HepG2 (cell line): ENCODE data around the gene COMMD3. TPM values are rescaled to one million over a fixed set of nuclear protein-coding genes. Genes with fewer than 3 reads are reported as not detected.

Source experiments
- ARID3A ChIP-seq: IDR thresholded peaks from 2 replicates; pipeline ENCODE4 v1.6.1; 2012; ENCODE audit warnings: low read depth, low read length, improper control_type of control experiment
- DRAP1 ChIP-seq: IDR thresholded peaks from 2 replicates; pipeline ENCODE4 v1.6.1; 2016; ENCODE audit warnings: missing genetic modification reagents, missing compliant biosample characterization
- ELK4 ChIP-seq: sonication (generic); formaldehyde crosslinking; IDR thresholded peaks from 2 replicates; pipeline ENCODE4 v1.9.0; 2021; ENCODE audit warnings: missing genetic modification reagents, borderline replicate concordance
- HIVEP1 ChIP-seq: sonication (generic); formaldehyde crosslinking; IDR thresholded peaks from 2 replicates; pipeline ENCODE4 v1.4.0; 2020; ENCODE audit warnings: mild to moderate bottlenecking, missing genetic modification reagents
- MXD4 ChIP-seq: IDR thresholded peaks from 2 replicates; pipeline ENCODE4 v1.6.1; 2016; ENCODE audit warnings: mild to moderate bottlenecking, missing biosample characterization, missing genetic modification reagents
- NFE2L1 ChIP-seq: sonication (generic); formaldehyde crosslinking; IDR thresholded peaks from 2 replicates; pipeline ENCODE4 v1.4.0; 2020; ENCODE audit warnings: missing genetic modification reagents, mild to moderate bottlenecking, borderline replicate concordance
- STAT6 ChIP-seq: sonication (generic); formaldehyde crosslinking; IDR thresholded peaks from 2 replicates; pipeline ENCODE4 v1.4.0; 2020; ENCODE audit warnings: missing genetic modification reagents, mild to moderate bottlenecking, borderline replicate concordance
- THAP11 ChIP-seq: IDR thresholded peaks from 2 replicates; pipeline ENCODE4 v1.6.1; 2016; ENCODE audit warnings: missing biosample characterization, missing genetic modification reagents
- YEATS4 ChIP-seq: sonication (generic); formaldehyde crosslinking; IDR thresholded peaks from 2 replicates; pipeline ENCODE4 v1.4.0; 2020; ENCODE audit warnings: missing genetic modification reagents, borderline replicate concordance
- ZBTB2 ChIP-seq: sonication (generic); formaldehyde crosslinking; IDR thresholded peaks from 2 replicates; pipeline ENCODE4 v1.8.0; 2022; ENCODE audit warnings: low read depth, missing genetic modification reagents
- ZBTB42 ChIP-seq: sonication (generic); formaldehyde crosslinking; IDR thresholded peaks from 2 replicates; pipeline ENCODE4 v1.5.0; 2020; ENCODE audit warnings: mild to moderate bottlenecking, missing genetic modification reagents
- ZFP90 ChIP-seq: sonication (generic); formaldehyde crosslinking; IDR thresholded peaks from 2 replicates; pipeline ENCODE4 v1.8.0; 2022; ENCODE audit warnings: missing genetic modification reagents, mild to moderate bottlenecking, inconsistent platforms, borderline replicate concordance
- ZNF333 ChIP-seq: sonication (generic); formaldehyde crosslinking; IDR thresholded peaks from 2 replicates; pipeline ENCODE4 v1.4.0; 2020; ENCODE audit warnings: mild to moderate bottlenecking, missing genetic modification reagents, borderline replicate concordance
- ZNF383 ChIP-seq: sonication (generic); formaldehyde crosslinking; IDR thresholded peaks from 2 replicates; pipeline ENCODE4 v1.4.0; 2020; ENCODE audit warnings: missing genetic modification reagents, mild to moderate bottlenecking, borderline replicate concordance
- ZNF598 ChIP-seq: sonication (generic); formaldehyde crosslinking; IDR thresholded peaks from 2 replicates; pipeline ENCODE4 v1.5.1; 2020; ENCODE audit warnings: mild to moderate bottlenecking, missing genetic modification reagents, borderline replicate concordance
- ZNF788 ChIP-seq: sonication (generic); formaldehyde crosslinking; IDR thresholded peaks from 2 replicates; pipeline ENCODE4 v1.5.0; 2020; ENCODE audit warnings: mild to moderate bottlenecking, missing genetic modification reagents, borderline replicate concordance
- ZNF841 ChIP-seq: sonication (generic); formaldehyde crosslinking; IDR thresholded peaks from 2 replicates; pipeline ENCODE4 v1.8.1; 2023; ENCODE audit warnings: missing genetic modification reagents, borderline replicate concordance
- polyA plus RNA-seq, 8 experiments: library from polyadenylated mRNA; depleted of rRNA in 3 of 8; stranded (reverse) in 7 of 8; unstranded in 1 of 8; fragments of >200 nt; fragmentation: Illumina TruSeq in 4 of 8; extraction: Trizol in 4 of 8; gene quantifications; 2 replicates each; pipeline versions ENCODE4 v1.2.1 to v1.2.3, GENCODE V29; 2011 to 2016; ENCODE audit warnings: low read depth in 4 of 8, missing spikeins in 1 of 8, mixed read lengths in 1 of 8; ENCODE audit not compliant: insufficient read depth in 1 of 8
- total RNA-seq, 5 experiments: library from RNA; depleted of rRNA; stranded (reverse); fragments of >200 nt; fragmentation: Illumina TruSeq; extraction: Trizol; gene quantifications; 2 replicates each; pipeline ENCODE4 v1.2.3, GENCODE V29; 2016; ENCODE audit warnings: low read depth in 1 of 5

The COMMD3 gene
- total and polyA plus RNA-seq, 2 of the 13 experiments (the other 11 are each of a cell fraction or from before 2014, with no cell fraction given), result 38.7 to 54.4 TPM

- TF ChIP-seq ZNF841 (CRISPR knock-in tag) (no peak), ELK4 (CRISPR knock-in tag) (no peak), MXD4 (no peak), ZNF333 (CRISPR knock-in tag) (peak; percentile 36; the same call in 1 of the 2 replicates), ZBTB2 (CRISPR knock-in tag) (peak; percentile 57), HIVEP1 (CRISPR knock-in tag) (no peak; the same call in 1 of the 2 replicates), ZNF788 (CRISPR knock-in tag) (no peak; the same call in 1 of the 2 replicates), DRAP1 (CRISPR knock-in tag) (peak; percentile 18), ZNF383 (CRISPR knock-in tag) (no peak), YEATS4 (CRISPR knock-in tag) (peak; percentile 89), ARID3A (peak; percentile 93), NFE2L1 (CRISPR knock-in tag) (no peak), STAT6 (CRISPR knock-in tag) (no peak), THAP11 (CRISPR knock-in tag) (peak; percentile 44), ZNF598 (CRISPR knock-in tag) (no peak), ZFP90 (CRISPR knock-in tag) (peak; percentile 69; the same call in 1 of the 2 replicates), ZBTB42 (CRISPR knock-in tag) (0 out of 2 replicates have a peak, but pooled peaks have one; percentile 31)
Measured at GRCh38 chr10:22340329-22341189, 24.4 kb downstream of the COMMD3 start (continued).
